ENCODE data around the gene TTC7B.

DNA sequence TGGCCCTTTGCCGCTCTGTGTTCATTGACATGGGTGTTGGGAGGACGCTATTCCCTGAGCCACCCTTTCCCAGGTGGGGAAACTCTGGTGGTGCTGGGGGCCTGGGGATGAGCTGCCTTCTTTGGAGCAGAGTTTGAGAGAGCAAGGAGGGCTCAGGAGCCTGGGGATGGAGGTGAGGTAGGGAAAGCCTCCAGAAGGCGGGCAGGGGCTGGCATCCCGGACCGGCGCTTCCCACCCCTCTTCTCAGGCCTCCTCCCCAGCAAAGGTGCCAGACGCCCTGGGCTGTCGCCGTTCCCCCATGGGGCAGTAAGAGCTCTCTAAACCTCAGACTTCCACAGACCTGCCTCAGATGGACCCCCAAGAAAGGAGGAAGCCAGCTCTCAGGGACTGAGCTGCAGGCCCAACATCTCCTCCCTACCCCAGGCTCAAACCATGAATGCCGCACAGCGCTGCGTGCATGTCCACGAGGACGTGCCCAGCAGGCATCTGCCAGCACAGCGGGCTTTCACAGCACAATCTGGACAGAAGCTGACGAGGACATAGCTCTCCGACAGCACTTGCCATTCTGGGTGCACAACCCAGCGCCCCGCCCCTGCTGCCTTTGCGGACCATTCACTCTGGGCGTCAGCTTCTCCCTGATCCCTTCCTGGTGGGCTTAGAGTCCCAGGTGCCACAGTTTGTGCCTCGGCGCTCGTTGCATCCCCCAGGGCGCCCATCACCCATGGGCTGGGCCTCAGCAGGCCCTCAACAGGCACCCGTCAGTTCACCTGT lies 14.9 kb upstream of the TTC7B start:
- TF ChIP-seq CTCF (conservative IDR thresholded peaks at IDR 0.05 in 1 of 2, IDR thresholded peaks at IDR 0.05 in 1 of 2; ENCODE audit: low read depth in 1 of 2, low read length in 2 of 2) = no peak
- TF ChIP-seq EZH2 (IDR thresholded peaks at IDR 0.05; ENCODE audit: low read length, missing control alignments) = no peak

Data from fibroblast of lung (primary cell).